Dermis microvascular lymphatic vessel endothelial cell (primary cell): ENCODE results near the gene PAIP2B. TPM values are rescaled to one million over a fixed set of nuclear protein-coding genes. Genes with fewer than 3 reads are reported as not detected.

Experiments
- DNase-seq, 2 donors: peaks; one replicate each; pipeline versions ENCODE4 v3.0.0 to v3.0.0-alpha.2; 2010; ENCODE audit warnings: low read depth in 2 of 2
- total RNA-seq: library from RNA; depleted of rRNA; stranded (reverse); fragments of >200 nt; gene quantifications from 2 replicates; pipeline ENCODE4 v1.2.1, GENCODE V29; 2014

The PAIP2B gene
- total RNA-seq, 1 donor from 2014 or later: 1.0 TPM

GRCh38 chr2:71154279-71154678 lies 72.6 kb downstream of the PAIP2B start:
- DNase-seq: no peak

- DNase-seq: no peak
These were observed 73.2 kb downstream of the PAIP2B start for GRCh38 chr2:71153585-71154224.

- DNase-seq: no peak
These were observed 75.3 kb downstream of the PAIP2B start for GRCh38 chr2:71151620-71152019.

GRCh38 chr2:71150082-71150816 lies 76.7 kb downstream of the PAIP2B start:
- peak; percentile 27 to 35 for DNase-seq

DNA sequence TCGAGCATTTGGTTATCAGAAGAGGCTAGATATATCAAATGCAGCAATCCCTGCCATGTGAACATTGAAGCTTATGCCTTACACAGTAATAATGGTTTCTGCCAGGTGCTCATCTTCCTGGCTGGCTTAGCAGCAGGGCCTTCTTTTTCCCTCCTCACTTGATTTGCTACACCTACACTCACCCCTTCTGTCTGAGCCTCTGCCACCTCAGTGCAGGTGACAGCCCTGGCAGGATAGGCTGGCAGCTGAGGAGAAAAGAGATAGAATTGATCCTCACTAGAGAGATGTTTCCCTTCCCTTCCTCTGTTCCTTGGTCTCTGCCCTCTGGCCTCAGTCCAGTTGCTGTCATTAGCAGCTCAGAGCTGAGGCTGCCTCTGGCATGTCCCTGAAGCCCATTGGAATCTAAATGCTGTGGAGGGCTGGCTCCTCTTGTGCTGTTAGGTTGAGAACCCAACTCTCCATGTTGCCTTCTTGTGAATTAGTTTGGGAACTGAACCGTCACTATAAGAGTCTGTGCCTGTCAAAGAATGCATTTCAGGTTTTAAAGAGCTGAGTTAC lies 78.3 kb downstream of the PAIP2B start:
- no peak for DNase-seq

DNA sequence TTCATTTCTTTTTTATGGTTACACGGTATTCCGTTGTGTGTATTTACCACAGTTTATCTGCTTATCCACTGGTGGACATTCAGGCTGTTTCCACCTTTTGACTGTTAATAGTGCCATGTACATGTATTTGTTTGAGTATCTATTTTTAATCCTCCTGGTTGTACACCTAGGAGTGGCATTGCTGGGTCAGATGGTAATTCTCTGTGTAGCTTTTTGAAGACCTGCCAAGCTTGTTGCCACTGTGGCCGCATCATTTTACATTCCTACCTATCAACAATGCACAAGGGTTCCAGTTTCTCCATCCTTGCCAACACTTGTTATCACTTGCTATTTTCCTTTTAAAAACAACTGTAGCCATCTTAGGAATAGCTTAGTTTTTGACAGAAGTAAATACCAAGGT lies 83.1 kb downstream of the PAIP2B start:
- no peak for DNase-seq

- no peak for DNase-seq
These were observed 90.7 kb downstream of the PAIP2B start for GRCh38 chr2:71136174-71136573.

DNA sequence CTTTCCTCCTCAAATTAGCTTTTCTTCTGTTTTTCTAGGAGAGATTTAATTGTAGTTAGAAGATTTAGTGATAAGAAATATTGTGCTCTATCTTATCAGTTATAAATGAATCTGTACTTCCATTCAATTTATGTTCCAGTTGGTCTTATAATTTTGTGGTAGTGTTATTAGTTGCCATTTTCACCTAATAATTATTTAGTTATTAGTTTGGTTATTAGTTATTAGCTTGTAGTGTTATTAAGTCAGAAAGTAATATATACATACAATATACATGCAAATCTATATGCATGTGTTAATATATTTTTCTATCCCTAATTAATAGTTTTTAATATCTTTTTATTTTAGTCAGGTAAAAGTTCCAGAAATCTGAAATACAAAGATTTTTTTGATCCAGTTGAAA lies 93.3 kb downstream of the PAIP2B start:
- DNase-seq: no peak

Other genes starting within 250 kb of the PAIP2B start
- gene ANKRD53, start 248.5 kb downstream of the PAIP2B start, total RNA-seq: 0.13 and 0.38 TPM in 2 replicates
- gene TEX261, start 232.2 kb downstream of the PAIP2B start, total RNA-seq: 22.2 and 31.5 TPM in 2 replicates
- gene NAGK, start 158.5 kb downstream of the PAIP2B start, total RNA-seq: 51.0 and 72.4 TPM in 2 replicates
- 9.8 and 10.9 TPM in 2 replicates for gene MCEE, start 96.9 kb downstream of the PAIP2B start, total RNA-seq
- gene MPHOSPH10, start 96.5 kb downstream of the PAIP2B start, total RNA-seq: 10.6 and 11.7 TPM in 2 replicates
- 75.6 and 77.1 TPM in 2 replicates for gene ZNF638, start 104.7 kb upstream of the PAIP2B start, total RNA-seq
- gene DYSF, start 226.5 kb upstream of the PAIP2B start, total RNA-seq: 47.2 and 85.9 TPM in 2 replicates